ENCODE data around the gene SDF2L1. TPM values are rescaled to one million over a fixed set of nuclear protein-coding genes. Genes with fewer than 3 reads are reported as not detected.
"Not testable (repeated sequence)": the region's sequence is repeated elsewhere in the genome, so short reads cannot be mapped to it uniquely, and the experiment has no call there.

SDF2L1 gene
- total RNA-seq, 1 donor from 2014 or later, result 41.3 TPM

DNA sequence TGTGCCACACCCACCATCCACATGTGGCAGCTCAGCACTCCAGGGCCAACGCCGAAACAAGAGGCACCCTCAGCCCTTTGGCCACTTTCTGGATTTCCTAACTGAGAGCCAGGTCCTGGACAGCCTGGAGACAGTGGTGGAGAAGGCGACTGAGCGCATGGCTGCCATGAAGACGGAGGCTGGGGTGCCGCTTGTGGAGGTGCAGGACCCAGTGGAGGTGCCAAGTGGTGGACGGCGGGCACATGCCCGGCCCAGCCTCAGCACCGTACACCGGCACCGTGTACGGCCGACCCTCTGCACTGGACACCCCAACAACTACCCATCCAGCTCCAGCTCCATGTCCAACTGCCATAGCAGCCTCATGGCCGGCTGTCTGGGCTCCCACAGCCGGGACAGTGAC lies 8.0 kb upstream of the SDF2L1 start:
- TF ChIP-seq, protein P1, sequence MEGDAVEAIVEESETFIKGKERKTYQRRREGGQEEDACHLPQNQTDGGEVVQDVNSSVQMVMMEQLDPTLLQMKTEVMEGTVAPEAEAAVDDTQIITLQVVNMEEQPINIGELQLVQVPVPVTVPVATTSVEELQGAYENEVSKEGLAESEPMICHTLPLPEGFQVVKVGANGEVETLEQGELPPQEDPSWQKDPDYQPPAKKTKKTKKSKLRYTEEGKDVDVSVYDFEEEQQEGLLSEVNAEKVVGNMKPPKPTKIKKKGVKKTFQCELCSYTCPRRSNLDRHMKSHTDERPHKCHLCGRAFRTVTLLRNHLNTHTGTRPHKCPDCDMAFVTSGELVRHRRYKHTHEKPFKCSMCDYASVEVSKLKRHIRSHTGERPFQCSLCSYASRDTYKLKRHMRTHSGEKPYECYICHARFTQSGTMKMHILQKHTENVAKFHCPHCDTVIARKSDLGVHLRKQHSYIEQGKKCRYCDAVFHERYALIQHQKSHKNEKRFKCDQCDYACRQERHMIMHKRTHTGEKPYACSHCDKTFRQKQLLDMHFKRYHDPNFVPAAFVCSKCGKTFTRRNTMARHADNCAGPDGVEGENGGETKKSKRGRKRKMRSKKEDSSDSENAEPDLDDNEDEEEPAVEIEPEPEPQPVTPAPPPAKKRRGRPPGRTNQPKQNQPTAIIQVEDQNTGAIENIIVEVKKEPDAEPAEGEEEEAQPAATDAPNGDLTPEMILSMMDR (IDR thresholded peaks at IDR 0.05), result no peak
- Histone ChIP-seq H3K4me1 (peaks cover 3% of the 10 kb centered on the region), H3K4me3 (no peak overlapping the region), H3K27ac (no peak overlapping the region), H3K9me3 (no peaks in the 10 kb centered on the region), H3K36me3 (no peaks in the 10 kb centered on the region), H3K27me3 (no peaks in the 10 kb centered on the region)
- ATAC-seq, result no peak
- intact Hi-C loops (cut with DNase I), result no loop called here
- no peak for DNase-seq

- no peak for ATAC-seq
- H3K4me1 ChIP-seq, result peaks cover 3% of the 10 kb centered on the region
- no peak for DNase-seq
- intact Hi-C loops (cut with DNase I), result no loop called here
- no peaks in the 10 kb centered on the region for H3K27me3 ChIP-seq
- no peak overlapping the region for H3K4me3 ChIP-seq
- no peak overlapping the region for H3K27ac ChIP-seq
- H3K36me3 ChIP-seq, result no peaks in the 10 kb centered on the region
- H3K9me3 ChIP-seq, result no peaks in the 10 kb centered on the region
- TF ChIP-seq, protein P1 (IDR thresholded peaks at IDR 0.05), result no peak
These were observed 7.3 kb upstream of the SDF2L1 start for GRCh38 chr22:21634844-21635243.

DNA sequence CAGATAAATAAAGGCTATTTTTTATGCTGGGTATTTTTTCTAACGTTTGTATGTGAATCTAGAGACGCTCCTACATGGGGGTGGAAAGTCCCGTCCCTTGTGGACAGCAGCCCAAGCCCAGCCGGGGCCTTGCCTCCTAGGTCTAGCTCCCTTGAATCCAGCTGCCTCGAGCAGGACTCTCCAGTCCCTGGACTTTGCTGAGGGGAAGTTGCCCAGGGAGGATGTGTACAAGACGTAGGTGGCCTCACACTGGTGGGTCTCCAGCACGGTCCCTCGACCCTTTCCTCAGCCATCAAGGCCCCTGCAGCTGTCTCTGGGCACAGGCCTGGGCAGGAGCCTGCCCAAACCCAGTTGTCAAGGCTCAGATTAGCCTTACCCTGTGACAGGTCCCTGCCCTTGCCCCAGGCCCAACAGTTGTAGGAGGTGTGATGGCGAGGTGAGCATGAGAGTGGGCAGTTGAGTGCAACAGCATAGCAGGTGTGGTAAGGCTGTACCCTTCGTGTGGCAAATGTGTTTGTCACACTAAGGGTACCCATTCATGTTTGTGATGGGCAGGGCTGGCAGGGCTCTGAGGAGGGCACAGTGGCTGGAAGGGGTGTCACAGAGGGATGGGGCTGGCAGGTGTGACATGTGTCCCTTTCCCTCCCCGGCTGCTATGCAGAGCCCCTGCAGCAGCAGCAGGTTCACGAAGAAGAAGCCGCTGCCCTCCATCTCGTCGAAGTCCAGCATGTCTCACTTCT lies 6.2 kb upstream of the SDF2L1 start:
- ATAC-seq, result no peak

GRCh38 chr22:21636629-21637218 lies 5.4 kb upstream of the SDF2L1 start:
- Histone ChIP-seq H3K9me3 (no peaks in the 10 kb centered on the region), H3K4me3 (no peak overlapping the region), H3K27ac (no peak overlapping the region), H3K27me3 (no peaks in the 10 kb centered on the region), H3K36me3 (no peaks in the 10 kb centered on the region), H3K4me1 (no peaks in the 10 kb centered on the region)
- intact Hi-C loops (cut with DNase I), result no loop called here
- TF ChIP-seq, protein P1 (IDR thresholded peaks at IDR 0.05), result no peak
- DNase-seq, result no peak
- ATAC-seq, result no peak

More for the DNA sequence above, 6.2 kb upstream of the SDF2L1 start:
- intact Hi-C loops (cut with DNase I), result no loop called here
- H3K9me3 ChIP-seq, result no peaks in the 10 kb centered on the region
- no peaks in the 10 kb centered on the region for H3K4me1 ChIP-seq
- no peaks in the 10 kb centered on the region for H3K27me3 ChIP-seq
- no peak for DNase-seq
- H3K36me3 ChIP-seq, result no peaks in the 10 kb centered on the region
- H3K27ac ChIP-seq, result no peak overlapping the region
- TF ChIP-seq, protein P1 (IDR thresholded peaks at IDR 0.05), result no peak
- H3K4me3 ChIP-seq, result no peak overlapping the region

GRCh38 chr22:21637450-21637849 lies 4.7 kb upstream of the SDF2L1 start:
- H3K27ac ChIP-seq; ATAC-seq; DNase-seq; H3K9me3 ChIP-seq; H3K27me3 ChIP-seq; H3K4me3 ChIP-seq; H3K4me1 ChIP-seq; intact Hi-C loops (cut with DNase I); H3K36me3 ChIP-seq: not testable (repeated sequence)

GRCh38 chr22:21639359-21639758 lies 2.7 kb upstream of the SDF2L1 start:
- Histone ChIP-seq H3K36me3 (peaks cover 8% of the 10 kb centered on the region), H3K4me1 (peaks cover 9% of the 10 kb centered on the region), H3K9me3 (no peaks in the 10 kb centered on the region), H3K27ac (no peak overlapping the region), H3K4me3 (no peak overlapping the region), H3K27me3 (no peaks in the 10 kb centered on the region)
- no peak for ATAC-seq
- intact Hi-C loops (cut with DNase I), result no loop called here
- DNase-seq, result no peak
- TF ChIP-seq, protein P1 (IDR thresholded peaks at IDR 0.05), result no peak

Measured in upper lobe of right lung (tissue), 1 donor.